ENCODE measurements around the gene MGMT. TPM values are rescaled to one million over a fixed set of nuclear protein-coding genes. Genes with fewer than 3 reads are reported as not detected.

The MGMT gene
- polyA plus RNA-seq, 2 donors = 8.6 to 13.0 TPM

DNA sequence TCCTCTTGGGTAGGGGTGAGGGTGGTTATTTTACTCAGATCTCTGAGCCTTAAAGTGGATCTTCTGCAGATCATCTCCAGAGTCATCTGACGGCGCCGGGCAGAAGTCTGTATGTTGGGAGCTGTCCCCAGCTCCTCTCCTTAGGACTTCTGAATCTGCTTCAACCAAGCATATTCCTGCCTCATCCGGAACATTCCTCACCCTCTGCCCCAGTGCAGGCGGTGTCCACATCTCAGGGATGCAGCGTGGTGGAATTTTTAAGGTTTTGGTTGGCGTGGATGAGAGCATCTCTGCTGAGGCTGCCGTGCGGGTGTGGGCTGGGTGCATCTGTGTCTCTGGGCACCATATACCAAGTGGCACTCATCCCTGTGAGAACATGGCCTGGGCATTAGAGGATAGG lies 148.3 kb downstream of the MGMT start:
- no peaks in the 10 kb centered on the region for H3K36me3 ChIP-seq (ENCODE audit: control insufficient read depth in 2 of 2, insufficient read depth in 2 of 2, low read length in 1 of 2)
- no peaks in the 10 kb centered on the region for H3K27me3 ChIP-seq (ENCODE audit: control insufficient read depth in 1 of 2, insufficient read depth in 2 of 2, low read length in 2 of 2)
- WGBS, 2 donors = 97 to 99% methylated on average over 9 of the region's 9 CpGs
- no peaks in the 10 kb centered on the region for H3K4me1 ChIP-seq (ENCODE audit: control insufficient read depth in 2 of 2, insufficient read depth in 2 of 2, low read length in 1 of 2)
- H3K27ac ChIP-seq (ENCODE audit: low read depth in 2 of 2, low read length in 1 of 2) = no peak overlapping the region
- no peak overlapping the region for H3K4me3 ChIP-seq (ENCODE audit: low read depth in 1 of 2, low read length in 2 of 2)
- H3K9me3 ChIP-seq (ENCODE audit: control insufficient read depth in 2 of 2, insufficient read depth in 1 of 2, low read depth in 1 of 2, low read length in 1 of 2) = no peaks in the 10 kb centered on the region

DNA sequence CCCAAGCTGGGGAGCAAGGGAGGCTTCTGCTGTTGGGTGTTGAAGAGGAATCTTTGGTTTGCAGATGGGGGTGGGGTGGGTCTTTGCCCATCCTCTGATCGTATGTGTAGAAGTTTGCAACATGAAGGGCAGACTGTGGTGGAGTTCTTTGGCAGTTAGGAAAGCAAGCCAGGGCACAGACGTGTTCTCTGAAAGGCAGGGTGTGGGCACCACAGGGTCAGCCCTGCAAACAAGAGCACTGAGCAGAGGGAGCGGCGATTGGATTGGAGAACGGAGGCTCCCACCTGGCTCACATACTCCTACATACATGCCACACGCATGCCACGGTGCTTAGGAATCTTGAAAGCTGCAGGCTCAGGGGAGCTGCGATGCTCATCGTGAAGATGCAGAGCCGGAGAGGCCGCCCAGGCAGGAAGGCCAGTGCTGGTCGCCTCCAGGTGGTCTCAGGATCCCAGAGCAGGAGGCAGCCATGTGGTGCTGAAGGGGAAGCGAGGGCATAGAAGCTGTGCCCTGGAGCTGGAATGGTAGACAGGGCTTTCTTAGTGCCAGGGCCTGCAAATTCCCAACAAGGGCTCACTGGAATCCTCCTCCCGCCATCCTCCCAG lies 149.0 kb downstream of the MGMT start:
- Histone ChIP-seq H3K27ac (ENCODE audit: low read depth in 2 of 2, low read length in 1 of 2) (no peak overlapping the region), H3K9me3 (ENCODE audit: control insufficient read depth in 2 of 2, insufficient read depth in 1 of 2, low read depth in 1 of 2, low read length in 1 of 2) (no peaks in the 10 kb centered on the region), H3K4me3 (ENCODE audit: low read depth in 1 of 2, low read length in 2 of 2) (no peak overlapping the region), H3K4me1 (ENCODE audit: control insufficient read depth in 2 of 2, insufficient read depth in 2 of 2, low read length in 1 of 2) (no peaks in the 10 kb centered on the region), H3K27me3 (ENCODE audit: control insufficient read depth in 1 of 2, insufficient read depth in 2 of 2, low read length in 2 of 2) (no peaks in the 10 kb centered on the region), H3K36me3 (ENCODE audit: control insufficient read depth in 2 of 2, insufficient read depth in 2 of 2, low read length in 1 of 2) (no peaks in the 10 kb centered on the region)
- WGBS, 2 donors = 97 to 98% methylated on average over 13 to 14 of the region's 14 CpGs

DNA sequence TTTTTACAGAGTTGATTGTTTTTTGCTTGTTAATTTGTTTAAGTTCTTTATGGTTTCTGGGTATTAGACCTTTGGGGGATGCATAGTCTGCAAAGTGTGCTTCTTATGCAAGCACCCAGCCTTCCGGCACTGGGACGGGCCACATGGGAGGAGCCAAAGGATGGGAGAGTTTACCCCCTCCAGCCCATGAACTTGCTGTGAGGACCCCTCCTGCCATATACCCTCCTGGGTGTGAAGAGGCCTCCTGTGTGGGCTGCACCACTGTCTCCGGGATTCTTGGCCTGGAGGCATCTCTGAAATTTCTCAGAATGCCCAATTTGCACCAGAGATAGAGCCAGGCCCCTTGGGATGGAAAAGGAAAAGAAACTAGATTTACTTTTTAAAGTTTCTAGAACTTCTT lies 150.7 kb downstream of the MGMT start:
- Histone ChIP-seq H3K27me3 (ENCODE audit: control insufficient read depth in 1 of 2, insufficient read depth in 2 of 2, low read length in 2 of 2) (no peaks in the 10 kb centered on the region), H3K36me3 (ENCODE audit: control insufficient read depth in 2 of 2, insufficient read depth in 2 of 2, low read length in 1 of 2) (no peaks in the 10 kb centered on the region), H3K9me3 (ENCODE audit: control insufficient read depth in 2 of 2, insufficient read depth in 1 of 2, low read depth in 1 of 2, low read length in 1 of 2) (no peaks in the 10 kb centered on the region), H3K4me1 (ENCODE audit: control insufficient read depth in 2 of 2, insufficient read depth in 2 of 2, low read length in 1 of 2) (no peaks in the 10 kb centered on the region), H3K4me3 (ENCODE audit: low read depth in 1 of 2, low read length in 2 of 2) (no peak overlapping the region), H3K27ac (ENCODE audit: low read depth in 2 of 2, low read length in 1 of 2) (no peak overlapping the region)
- WGBS, 2 donors = 88 to 91% methylated on average over 3 of the region's 3 CpGs

DNA sequence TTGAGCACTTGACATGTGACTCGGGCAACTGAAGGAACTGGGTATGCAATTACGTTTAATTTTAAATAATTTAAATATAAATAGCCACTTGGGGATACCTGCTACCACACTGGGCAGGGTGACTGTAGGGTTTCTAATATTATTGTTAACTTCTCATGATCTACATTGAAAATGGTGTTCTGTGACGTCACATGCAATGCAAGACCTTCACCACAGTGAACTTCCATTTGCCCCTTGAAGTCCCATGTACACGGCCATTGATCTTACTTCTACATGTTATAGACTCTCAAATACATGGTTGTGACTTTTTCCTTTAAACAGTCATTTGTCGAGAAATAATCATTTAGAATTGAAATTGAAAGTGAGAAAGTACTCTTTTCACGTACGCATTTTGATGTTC lies 154.0 kb downstream of the MGMT start:
- no peaks in the 10 kb centered on the region for H3K36me3 ChIP-seq (ENCODE audit: control insufficient read depth in 2 of 2, insufficient read depth in 2 of 2, low read length in 1 of 2)
- H3K4me3 ChIP-seq (ENCODE audit: low read depth in 1 of 2, low read length in 2 of 2) = no peak overlapping the region
- H3K4me1 ChIP-seq (ENCODE audit: control insufficient read depth in 2 of 2, insufficient read depth in 2 of 2, low read length in 1 of 2) = no peaks in the 10 kb centered on the region
- 92 to 95% methylated on average over 7 of the region's 7 CpGs for WGBS, 2 donors
- H3K27ac ChIP-seq (ENCODE audit: low read depth in 2 of 2, low read length in 1 of 2) = no peak overlapping the region
- H3K27me3 ChIP-seq (ENCODE audit: control insufficient read depth in 1 of 2, insufficient read depth in 2 of 2, low read length in 2 of 2) = no peaks in the 10 kb centered on the region
- H3K9me3 ChIP-seq (ENCODE audit: control insufficient read depth in 2 of 2, insufficient read depth in 1 of 2, low read depth in 1 of 2, low read length in 1 of 2) = peaks cover 0 to 2% of the 10 kb centered on the region in 2 donors

DNA sequence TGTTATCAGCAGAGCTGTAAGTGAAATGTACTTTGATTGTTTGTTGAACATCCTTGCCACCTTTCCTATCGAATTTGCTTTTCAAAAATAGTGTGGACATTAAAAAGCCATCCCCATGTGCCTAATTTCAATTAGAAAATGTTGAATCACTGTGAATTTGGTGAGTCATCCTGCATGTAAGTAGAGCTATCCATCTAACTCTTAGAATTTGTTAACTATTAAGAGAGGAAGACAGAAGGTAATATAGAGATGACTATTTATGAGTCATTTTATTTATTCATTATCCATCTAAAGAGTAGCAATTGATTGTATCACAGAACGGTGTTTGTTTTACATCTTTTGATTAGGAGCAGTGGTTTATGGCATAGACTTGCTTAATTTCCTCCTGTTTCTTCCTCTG lies 154.7 kb downstream of the MGMT start:
- Histone ChIP-seq H3K36me3 (ENCODE audit: control insufficient read depth in 2 of 2, insufficient read depth in 2 of 2, low read length in 1 of 2) (no peaks in the 10 kb centered on the region), H3K27me3 (ENCODE audit: control insufficient read depth in 1 of 2, insufficient read depth in 2 of 2, low read length in 2 of 2) (no peaks in the 10 kb centered on the region), H3K27ac (ENCODE audit: low read depth in 2 of 2, low read length in 1 of 2) (no peak overlapping the region), H3K9me3 (ENCODE audit: control insufficient read depth in 2 of 2, insufficient read depth in 1 of 2, low read depth in 1 of 2, low read length in 1 of 2) (peaks cover 0 to 2% of the 10 kb centered on the region in 2 donors), H3K4me1 (ENCODE audit: control insufficient read depth in 2 of 2, insufficient read depth in 2 of 2, low read length in 1 of 2) (no peaks in the 10 kb centered on the region), H3K4me3 (ENCODE audit: low read depth in 1 of 2, low read length in 2 of 2) (no peak overlapping the region)
- WGBS, 2 donors = 41 to 54% methylated on average over 2 of the region's 2 CpGs

DNA sequence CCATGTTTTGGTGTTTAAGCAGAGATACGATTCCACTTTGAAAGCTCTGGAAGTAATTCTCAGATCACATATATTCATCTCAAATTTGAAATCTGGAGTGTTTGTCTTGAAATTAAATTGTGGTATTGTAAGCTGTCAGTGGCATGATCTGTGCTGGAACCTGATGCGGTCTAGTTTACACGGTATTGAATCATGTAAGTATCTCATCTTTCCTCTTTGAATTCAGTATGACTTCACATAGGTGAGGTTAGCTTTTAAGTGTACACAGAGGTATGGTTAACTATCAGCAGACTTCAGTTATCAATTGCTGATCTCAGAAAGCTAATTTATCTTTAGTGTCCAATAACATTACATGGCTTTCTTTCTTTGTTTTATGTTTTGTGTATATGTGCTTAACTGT lies 155.2 kb downstream of the MGMT start:
- 90 to 94% methylated on average over 3 of the region's 3 CpGs for WGBS, 2 donors
- Histone ChIP-seq H3K27ac (ENCODE audit: low read depth in 2 of 2, low read length in 1 of 2) (no peak overlapping the region), H3K27me3 (ENCODE audit: control insufficient read depth in 1 of 2, insufficient read depth in 2 of 2, low read length in 2 of 2) (no peaks in the 10 kb centered on the region)

DNA sequence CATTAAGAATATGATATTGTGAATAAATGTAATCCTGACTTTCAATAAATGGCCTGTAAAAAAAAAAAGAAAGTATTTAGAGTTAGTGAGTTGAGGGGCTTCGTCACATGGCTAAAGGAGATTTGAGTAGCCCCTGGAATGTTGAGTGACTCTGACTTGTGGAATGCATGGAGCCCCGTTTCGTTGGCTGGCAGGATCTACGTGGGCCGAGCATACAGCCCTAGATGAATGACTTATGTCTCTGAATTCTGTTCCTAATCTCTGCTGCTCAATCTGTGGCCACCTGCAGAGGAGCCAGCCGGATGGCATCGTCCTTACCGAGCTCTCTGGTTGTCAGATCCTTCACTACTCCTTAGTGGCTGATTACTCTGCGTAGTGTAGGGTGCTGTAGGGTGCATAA lies 155.7 kb downstream of the MGMT start:
- Histone ChIP-seq H3K27ac (ENCODE audit: low read depth in 2 of 2, low read length in 1 of 2) (no peak overlapping the region), H3K4me1 (ENCODE audit: control insufficient read depth in 2 of 2, insufficient read depth in 2 of 2, low read length in 1 of 2) (no peaks in the 10 kb centered on the region), H3K9me3 (ENCODE audit: control insufficient read depth in 2 of 2, insufficient read depth in 1 of 2, low read depth in 1 of 2, low read length in 1 of 2) (peaks cover 0 to 2% of the 10 kb centered on the region in 2 donors), H3K36me3 (ENCODE audit: control insufficient read depth in 2 of 2, insufficient read depth in 2 of 2, low read length in 1 of 2) (no peaks in the 10 kb centered on the region), H3K4me3 (ENCODE audit: low read depth in 1 of 2, low read length in 2 of 2) (no peak overlapping the region), H3K27me3 (ENCODE audit: control insufficient read depth in 1 of 2, insufficient read depth in 2 of 2, low read length in 2 of 2) (no peaks in the 10 kb centered on the region)
- 87 to 91% methylated on average over 9 of the region's 9 CpGs for WGBS, 2 donors

More for the DNA sequence above, 155.2 kb downstream of the MGMT start:
- H3K4me1 ChIP-seq (ENCODE audit: control insufficient read depth in 2 of 2, insufficient read depth in 2 of 2, low read length in 1 of 2) = no peaks in the 10 kb centered on the region
- no peaks in the 10 kb centered on the region for H3K36me3 ChIP-seq (ENCODE audit: control insufficient read depth in 2 of 2, insufficient read depth in 2 of 2, low read length in 1 of 2)
- peaks cover 0 to 2% of the 10 kb centered on the region in 2 donors for H3K9me3 ChIP-seq (ENCODE audit: control insufficient read depth in 2 of 2, insufficient read depth in 1 of 2, low read depth in 1 of 2, low read length in 1 of 2)
- H3K4me3 ChIP-seq (ENCODE audit: low read depth in 1 of 2, low read length in 2 of 2) = no peak overlapping the region

DNA sequence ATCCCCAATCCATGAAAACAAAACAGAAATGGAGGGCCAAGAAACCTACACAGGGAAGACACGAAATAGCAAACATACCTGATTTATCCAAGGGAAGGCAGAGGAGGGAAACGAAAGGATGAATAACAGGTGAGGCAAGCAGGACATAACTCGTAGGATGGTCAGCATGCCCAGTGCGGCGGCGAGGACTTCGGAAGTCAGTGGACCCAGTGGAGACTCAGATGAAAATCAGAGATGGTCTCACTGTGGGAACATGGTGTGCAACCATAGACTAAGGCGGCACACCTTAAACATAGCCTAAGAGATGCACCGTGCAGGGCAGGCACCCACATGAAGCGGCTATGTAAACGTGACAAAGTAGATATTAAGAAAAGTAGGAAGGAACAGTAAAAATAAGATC lies 157.5 kb downstream of the MGMT start:
- H3K4me3 ChIP-seq (ENCODE audit: low read depth in 1 of 2, low read length in 2 of 2) = no peak overlapping the region
- H3K4me1 ChIP-seq (ENCODE audit: control insufficient read depth in 2 of 2, insufficient read depth in 2 of 2, low read length in 1 of 2) = no peaks in the 10 kb centered on the region
- no peaks in the 10 kb centered on the region for H3K27me3 ChIP-seq (ENCODE audit: control insufficient read depth in 1 of 2, insufficient read depth in 2 of 2, low read length in 2 of 2)
- no peak overlapping the region for H3K27ac ChIP-seq (ENCODE audit: low read depth in 2 of 2, low read length in 1 of 2)
- H3K9me3 ChIP-seq (ENCODE audit: control insufficient read depth in 2 of 2, insufficient read depth in 1 of 2, low read depth in 1 of 2, low read length in 1 of 2) = peaks cover 0 to 2% of the 10 kb centered on the region in 2 donors
- H3K36me3 ChIP-seq (ENCODE audit: control insufficient read depth in 2 of 2, insufficient read depth in 2 of 2, low read length in 1 of 2) = no peaks in the 10 kb centered on the region
- WGBS, 2 donors = 96% methylated on average over 11 of the region's 11 CpGs

DNA sequence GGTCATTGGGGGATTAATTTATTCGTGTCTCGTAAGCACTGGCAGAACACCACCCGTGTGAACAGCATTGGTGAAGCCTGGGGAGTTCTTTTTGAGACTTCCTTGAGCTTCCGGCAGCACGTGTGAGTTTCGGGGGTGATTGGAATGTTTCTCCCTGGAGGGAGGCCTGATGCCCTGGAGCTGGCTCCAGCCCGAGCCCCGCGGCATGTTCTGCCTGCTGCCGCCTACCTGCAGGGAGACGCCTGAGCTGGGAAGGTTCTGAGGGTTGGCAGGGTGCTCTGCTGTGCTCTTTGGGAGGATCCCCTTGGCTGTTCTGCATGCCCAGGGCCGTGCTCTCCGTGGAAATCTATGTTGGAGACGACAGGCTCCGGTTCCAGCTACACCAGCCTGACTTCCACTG lies 159.3 kb downstream of the MGMT start:
- Histone ChIP-seq H3K36me3 (ENCODE audit: control insufficient read depth in 2 of 2, insufficient read depth in 2 of 2, low read length in 1 of 2) (no peaks in the 10 kb centered on the region), H3K4me3 (ENCODE audit: low read depth in 1 of 2, low read length in 2 of 2) (no peak overlapping the region), H3K27me3 (ENCODE audit: control insufficient read depth in 1 of 2, insufficient read depth in 2 of 2, low read length in 2 of 2) (no peaks in the 10 kb centered on the region), H3K9me3 (ENCODE audit: control insufficient read depth in 2 of 2, insufficient read depth in 1 of 2, low read depth in 1 of 2, low read length in 1 of 2) (peaks cover 0 to 5% of the 10 kb centered on the region in 2 donors), H3K27ac (ENCODE audit: low read depth in 2 of 2, low read length in 1 of 2) (no peak overlapping the region), H3K4me1 (ENCODE audit: control insufficient read depth in 2 of 2, insufficient read depth in 2 of 2, low read length in 1 of 2) (no peaks in the 10 kb centered on the region)
- 88 to 93% methylated on average over 15 of the region's 15 CpGs for WGBS, 2 donors

DNA sequence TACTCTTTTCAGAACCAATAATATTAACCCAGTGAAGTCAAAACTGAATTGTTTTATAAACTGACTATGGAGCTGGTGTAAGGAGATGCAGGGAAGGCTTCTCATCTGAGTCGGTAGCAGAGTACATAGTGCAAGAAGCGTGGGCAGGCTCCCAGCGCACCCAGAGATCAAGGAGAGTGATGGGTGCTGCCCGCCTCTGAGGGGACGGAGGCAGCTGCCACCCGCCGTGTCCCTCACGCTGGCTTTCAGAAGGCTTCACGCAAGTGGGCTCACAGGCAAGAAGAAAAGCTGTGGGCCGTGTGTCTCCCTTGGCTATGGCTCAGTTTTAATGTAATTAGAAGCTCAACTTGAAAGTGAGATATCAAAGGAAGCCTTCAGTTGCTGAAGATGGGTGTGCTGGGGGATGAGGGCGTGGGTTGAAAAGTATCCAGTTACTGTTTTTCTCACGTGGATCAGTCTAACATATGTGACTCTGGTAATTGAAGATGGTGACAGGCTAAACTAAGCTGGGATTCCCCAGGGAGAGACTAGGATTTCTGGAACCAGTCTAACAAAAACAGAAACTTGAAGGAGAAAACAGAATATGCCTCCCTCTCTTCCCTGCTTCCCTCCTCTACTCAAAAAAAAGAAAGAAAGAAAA lies 159.9 kb downstream of the MGMT start:
- Histone ChIP-seq H3K27ac (ENCODE audit: low read depth in 2 of 2, low read length in 1 of 2) (no peak overlapping the region), H3K27me3 (ENCODE audit: control insufficient read depth in 1 of 2, insufficient read depth in 2 of 2, low read length in 2 of 2) (no peaks in the 10 kb centered on the region), H3K4me3 (ENCODE audit: low read depth in 1 of 2, low read length in 2 of 2) (no peak overlapping the region), H3K9me3 (ENCODE audit: control insufficient read depth in 2 of 2, insufficient read depth in 1 of 2, low read depth in 1 of 2, low read length in 1 of 2) (peaks cover 0 to 5% of the 10 kb centered on the region in 2 donors), H3K36me3 (ENCODE audit: control insufficient read depth in 2 of 2, insufficient read depth in 2 of 2, low read length in 1 of 2) (no peaks in the 10 kb centered on the region), H3K4me1 (ENCODE audit: control insufficient read depth in 2 of 2, insufficient read depth in 2 of 2, low read length in 1 of 2) (no peaks in the 10 kb centered on the region)
- 76 to 78% methylated on average over 12 of the region's 12 CpGs for WGBS, 2 donors

All from esophagus (tissue), 2 donors.